GM19324 (cell line): Measurements from ENCODE around the gene TMEM239.
"Not testable (repeated sequence)": the region's sequence is repeated elsewhere in the genome, so short reads cannot be mapped to it uniquely, and the experiment has no call there.

ENCODE experiments used
- ATAC-seq: cut with Tn5 transposase; IDR thresholded peaks from one replicate; pipeline ENCODE4 v1.9.1; 2021; ENCODE audit warnings: mild to moderate bottlenecking, moderate library complexity; ENCODE audit not compliant: unreplicated experiment, low FRiP score

Gene TMEM239

GRCh38 chr20:2816030-2816582 lies at the start of gene TMEM239:
Gene TMEM239, plus strand, starts transcription at chr20:2816364. Its CDS starts 191 bp downstream, at chr20:2816555.
- ATAC-seq: no peak

- ATAC-seq: no peak
Measured at GRCh38 chr20:2767768-2768631, 48.2 kb upstream of the TMEM239 start.

DNA sequence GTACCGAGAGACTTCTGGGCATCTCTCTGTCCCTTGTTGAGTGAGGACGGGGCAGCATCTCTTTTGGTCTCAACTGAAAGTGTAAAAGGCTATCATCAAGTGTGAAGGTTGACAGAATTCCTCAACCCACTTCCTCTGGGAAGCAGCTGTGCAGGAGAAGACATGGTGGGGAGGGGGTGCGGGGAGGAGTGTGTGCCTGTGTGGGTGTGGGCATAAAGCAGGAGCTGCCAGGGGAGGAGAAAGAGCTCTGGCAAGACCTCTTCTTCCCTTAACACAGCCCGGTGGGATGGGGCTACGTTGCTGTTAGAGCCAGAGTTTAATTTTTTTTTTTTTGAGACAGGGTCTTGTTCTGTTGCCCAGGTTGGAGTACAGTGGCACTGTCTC lies 47.5 kb upstream of the TMEM239 start:
- no peak for ATAC-seq

- not testable (repeated sequence) for ATAC-seq
Measured at GRCh38 chr20:2770091-2770490, 46.1 kb upstream of the TMEM239 start.

DNA sequence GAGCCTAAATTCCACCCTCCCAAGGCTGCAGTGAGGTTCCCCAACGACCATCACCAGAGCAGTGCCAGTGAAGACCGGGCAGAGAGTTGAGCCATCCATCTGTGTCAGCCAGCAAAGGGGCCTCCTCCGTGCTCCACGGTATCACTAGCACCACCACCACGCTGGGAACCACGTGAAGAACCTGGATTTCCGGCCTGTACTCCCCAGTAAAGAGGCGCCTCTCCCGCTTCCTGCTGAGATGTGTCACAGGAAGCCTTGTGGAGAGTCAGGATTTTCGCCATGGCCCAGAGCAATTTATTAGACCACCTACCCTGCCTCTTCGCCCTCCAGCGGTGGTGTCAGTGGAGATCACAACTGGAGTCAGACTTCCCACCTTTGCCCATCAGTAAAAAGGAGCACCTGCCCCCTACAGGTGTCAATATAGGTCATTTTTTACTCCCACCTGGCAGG lies 44.5 kb upstream of the TMEM239 start:
- no peak for ATAC-seq

GRCh38 chr20:2773812-2774211 lies 42.4 kb upstream of the TMEM239 start:
- no peak for ATAC-seq

DNA sequence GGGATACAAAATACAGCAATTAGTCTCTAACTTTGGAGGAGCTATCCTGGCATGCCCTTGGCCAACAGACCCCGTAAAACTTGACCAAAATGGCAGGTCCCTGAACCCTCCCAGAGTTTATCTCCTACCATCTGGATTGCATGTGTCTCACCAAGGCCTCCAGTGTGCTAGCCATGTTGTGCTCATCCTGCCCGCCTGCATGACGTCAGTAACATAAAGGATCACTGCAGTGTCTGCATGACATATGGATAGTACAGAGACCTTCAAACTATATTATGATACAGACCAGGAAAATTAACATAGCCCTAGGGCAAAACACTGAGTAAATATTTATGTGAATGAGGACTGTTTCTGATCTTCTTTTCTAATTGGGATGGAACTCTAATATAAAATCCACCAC lies 41.0 kb upstream of the TMEM239 start:
- ATAC-seq: no peak

- ATAC-seq: no peak
Measured at GRCh38 chr20:2778602-2779321, 37.4 kb upstream of the TMEM239 start.

GRCh38 chr20:2780948-2781347 lies 35.2 kb upstream of the TMEM239 start:
- ATAC-seq: no peak

DNA sequence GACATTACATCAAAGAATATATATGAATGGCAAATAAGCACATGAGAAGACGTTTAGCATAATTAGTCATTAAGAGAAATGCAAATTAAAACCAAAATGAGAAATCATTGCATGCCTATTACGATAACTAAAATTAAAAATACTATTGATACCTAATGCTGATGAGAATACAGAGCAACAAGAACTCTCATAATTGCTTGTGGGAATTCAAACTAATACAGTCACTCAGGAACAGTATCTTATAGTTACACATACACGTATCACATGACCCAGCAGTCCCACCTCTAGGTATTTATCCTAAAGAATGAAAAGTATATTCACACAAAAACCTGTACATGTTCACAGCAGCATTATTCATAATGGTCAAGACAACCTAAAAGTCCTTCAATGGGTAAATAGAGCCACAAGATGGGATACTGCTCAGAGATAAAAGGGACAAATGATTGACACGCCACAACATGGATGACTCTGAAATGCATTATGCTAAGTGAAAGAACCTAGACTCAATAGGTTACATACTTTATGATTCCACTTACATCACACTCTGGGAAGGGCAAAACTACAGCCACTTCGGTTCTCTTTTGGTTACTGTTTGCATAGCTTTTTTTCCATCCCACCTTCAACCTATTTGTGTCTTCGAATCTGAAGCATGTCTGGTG lies 32.1 kb upstream of the TMEM239 start:
- ATAC-seq: no peak

- no peak for ATAC-seq
Measured at GRCh38 chr20:2793471-2793870, 22.7 kb upstream of the TMEM239 start.

DNA sequence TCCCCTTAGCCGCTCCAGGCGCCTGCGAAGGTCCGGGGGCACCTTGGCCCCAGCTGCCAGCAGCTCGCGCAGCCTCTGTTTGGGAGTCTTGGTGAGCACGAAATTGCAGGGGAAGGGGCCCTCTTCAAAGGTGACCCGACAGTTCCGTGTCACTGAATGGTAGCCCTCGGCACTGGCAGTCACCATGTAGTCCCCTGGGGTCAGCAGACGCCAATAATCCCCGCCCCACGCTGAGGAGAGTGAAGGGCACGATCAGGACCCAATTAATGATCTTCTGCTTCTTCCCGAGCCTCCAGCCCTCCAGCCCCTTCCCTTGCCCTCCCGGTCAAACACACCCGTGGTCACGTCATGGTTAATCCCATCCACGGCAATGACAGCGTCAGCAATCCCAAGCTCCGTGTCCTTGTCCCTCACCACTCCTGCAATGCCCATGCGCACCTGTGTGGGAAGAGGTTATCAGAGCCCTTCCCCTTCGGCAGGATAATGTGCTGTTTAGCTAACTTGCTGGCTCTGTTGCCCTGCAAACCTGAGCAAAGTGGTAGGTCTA lies 21.9 kb upstream of the TMEM239 start:
- ATAC-seq: no peak

- no peak for ATAC-seq
Measured at GRCh38 chr20:2794866-2795447, 21.2 kb upstream of the TMEM239 start.

- no peak for ATAC-seq
Measured at GRCh38 chr20:2795451-2795850, 20.7 kb upstream of the TMEM239 start.

DNA sequence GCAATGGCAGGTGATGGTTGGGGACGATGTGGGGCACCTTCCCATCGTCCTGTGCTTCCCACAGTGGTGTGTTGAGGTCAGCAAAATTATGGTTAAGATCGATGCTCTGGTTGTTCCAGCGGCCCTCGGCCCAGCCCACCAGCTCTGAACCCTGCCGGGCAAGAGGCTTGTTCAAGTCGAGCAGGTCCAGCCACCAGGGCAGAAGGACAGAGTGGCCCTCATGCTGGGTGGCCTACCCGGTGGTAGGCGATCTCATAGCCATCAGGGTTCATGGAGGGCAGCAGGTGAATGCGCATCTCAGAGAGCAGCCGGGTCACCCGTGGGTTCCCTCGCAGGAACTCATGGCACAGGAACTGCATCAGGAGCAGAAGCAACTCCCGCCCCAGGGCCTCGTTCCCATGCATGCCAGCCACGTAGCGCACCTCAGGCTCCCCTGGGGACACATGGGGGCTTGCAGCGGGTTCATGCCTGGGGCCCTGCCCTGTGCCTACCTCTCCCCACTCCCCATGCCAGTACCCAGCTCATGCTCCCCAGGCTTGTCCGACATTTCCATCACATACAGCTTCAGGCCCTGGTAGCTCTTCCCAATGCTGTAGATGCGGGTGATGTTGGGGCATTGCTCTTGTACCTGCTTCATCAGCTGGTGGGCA lies 20.0 kb upstream of the TMEM239 start:
- no peak for ATAC-seq

- no peak for ATAC-seq
Measured at GRCh38 chr20:2797136-2797983, 18.8 kb upstream of the TMEM239 start.

DNA sequence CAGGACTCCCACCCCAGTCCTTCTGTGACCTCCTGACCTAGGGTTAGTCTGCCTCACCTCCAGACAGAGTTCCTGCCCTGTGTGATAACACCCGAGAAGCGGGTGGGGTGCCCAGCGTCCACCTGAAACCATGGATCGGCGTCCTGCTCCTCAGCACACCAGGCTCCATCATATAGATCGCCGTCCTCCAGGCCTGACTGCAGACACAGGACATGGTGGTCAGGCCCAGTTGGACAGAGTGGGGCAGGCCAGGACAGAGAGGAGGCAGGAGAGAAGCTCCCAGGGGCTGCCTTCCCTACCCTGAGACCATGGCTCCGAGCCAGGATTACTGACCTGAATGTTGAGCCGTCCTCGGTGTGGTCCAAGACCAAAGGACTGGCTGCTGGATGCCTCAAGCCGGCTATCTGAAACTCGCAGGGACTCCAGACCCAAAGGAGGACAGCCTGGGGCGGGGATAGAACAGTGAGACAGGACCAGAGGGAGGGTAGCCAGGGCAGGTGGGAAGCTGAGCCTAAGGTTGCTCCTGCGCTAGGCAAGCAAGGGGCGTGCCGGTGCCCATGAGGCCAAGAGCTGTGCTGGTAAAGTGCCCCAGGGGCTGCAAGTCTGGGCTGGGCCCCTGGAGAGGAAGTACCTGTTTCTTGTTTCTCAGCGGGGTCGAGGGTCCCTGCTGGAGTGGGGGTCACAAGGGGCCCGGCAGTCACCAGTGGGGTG lies 17.9 kb upstream of the TMEM239 start:
- no peak for ATAC-seq

GRCh38 chr20:2798814-2799213 lies 17.4 kb upstream of the TMEM239 start:
- no peak for ATAC-seq
